H1 (cell line): Measurements from ENCODE around the gene COMMD6.

ENCODE experiments used
- CBX5 ChIP-seq: fragments of 300-800, 300-1000 bp; sonication (generic); IDR thresholded peaks from 2 replicates; pipeline ENCODE4 v1.7.1; 2016; ENCODE audit warnings: antibody characterized with exemption, low read length, low read depth
- CTCF ChIP-seq, 3 experiments: IDR thresholded peaks; 1 replicate in 2 of 3; 2 replicates in 1 of 3; pipeline versions ENCODE4 v1.5.1 to v1.6.1; 2011; ENCODE audit warnings: low read length in 3 of 3, mild to moderate bottlenecking in 3 of 3, inconsistent platforms in 2 of 3, low read depth in 1 of 3, moderate library complexity in 1 of 3; ENCODE audit not compliant: insufficient read depth in 1 of 3; ENCODE audit errors: control extremely low read depth in 1 of 3
- EZH2 ChIP-seq: fragments of 200-600 bp; sonication (generic); IDR thresholded peaks from 2 replicates; pipeline ENCODE4 v1.7.1; 2012; ENCODE audit warnings: low read depth, mild to moderate bottlenecking, moderate library complexity, low read length, inconsistent platforms; ENCODE audit not compliant: severe bottlenecking
- TF ChIP-seq, protein P1 (sequence below): IDR thresholded peaks from 2 replicates; pipeline ENCODE4 v1.6.1; 2012; ENCODE audit warnings: inconsistent platforms

GRCh38 chr13:75518439-75519088 is 19.1 kb downstream of the COMMD6 start:
- TF ChIP-seq CTCF (IDR thresholded peaks at IDR 0.05; ENCODE audit: control extremely low read depth in 1 of 3, insufficient read depth in 1 of 3, low read depth in 1 of 3, low read length in 3 of 3) (no peak), EZH2 (no peak), CBX5 (no peak)
- TF ChIP-seq, protein P1, sequence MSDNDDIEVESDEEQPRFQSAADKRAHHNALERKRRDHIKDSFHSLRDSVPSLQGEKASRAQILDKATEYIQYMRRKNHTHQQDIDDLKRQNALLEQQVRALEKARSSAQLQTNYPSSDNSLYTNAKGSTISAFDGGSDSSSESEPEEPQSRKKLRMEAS, result no peak
